ENCODE results near the gene DNAH7.

GRCh38 chr2:196040218-196040617 is 28.4 kb downstream of the DNAH7 start:
- no peak for TF ChIP-seq POLR2AphosphoS5 (IDR thresholded peaks at IDR 0.05; ENCODE audit: low read depth, low read length)
- no peak for TF ChIP-seq POLR2A (IDR thresholded peaks at IDR 0.05; ENCODE audit: low read depth, low read length)

Data from GM12892 (cell line).